Nephron progenitor cell (in vitro differentiated cells): ENCODE data around the gene RPS13.
"Not testable (repeated sequence)": the region's sequence is repeated elsewhere in the genome, so short reads cannot be mapped to it uniquely, and the experiment has no call there.

Experiments used
- DNase-seq: peaks from one replicate; pipeline ENCODE4 v3.0.0; 2021
- H3K27ac Mint-ChIP-seq: 2 replicates; pipeline ENCODE4 v1.8.0; 2021; ENCODE audit warnings: mild to moderate bottlenecking, moderate library complexity, mixed read lengths
- H3K27me3 Mint-ChIP-seq: 2 replicates; pipeline ENCODE4 v1.8.0; 2021; ENCODE audit warnings: mild to moderate bottlenecking, low read depth, mixed read lengths; ENCODE audit not compliant: poor library complexity
- H3K36me3 Mint-ChIP-seq: 2 replicates; pipeline ENCODE4 v1.8.0; 2021; ENCODE audit warnings: low read depth, mixed read lengths
- H3K4me1 Mint-ChIP-seq: 2 replicates; pipeline ENCODE4 v1.8.0; 2021; ENCODE audit warnings: mixed read lengths
- H3K4me3 Mint-ChIP-seq: 2 replicates; pipeline ENCODE4 v1.8.0; 2021; ENCODE audit warnings: mild to moderate bottlenecking, moderate library complexity, mixed read lengths
- H3K9me3 Mint-ChIP-seq: 2 replicates; pipeline ENCODE4 v1.8.0; 2021; ENCODE audit warnings: mild to moderate bottlenecking, moderate library complexity, mixed read lengths
- TF ChIP-seq, protein P1 (sequence below): fragments of 200-600 bp; sonication (generic); IDR thresholded peaks from 2 replicates; pipeline ENCODE4 v1.5.0; 2021; ENCODE audit warnings: antibody characterized with exemption

Gene RPS13

DNA sequence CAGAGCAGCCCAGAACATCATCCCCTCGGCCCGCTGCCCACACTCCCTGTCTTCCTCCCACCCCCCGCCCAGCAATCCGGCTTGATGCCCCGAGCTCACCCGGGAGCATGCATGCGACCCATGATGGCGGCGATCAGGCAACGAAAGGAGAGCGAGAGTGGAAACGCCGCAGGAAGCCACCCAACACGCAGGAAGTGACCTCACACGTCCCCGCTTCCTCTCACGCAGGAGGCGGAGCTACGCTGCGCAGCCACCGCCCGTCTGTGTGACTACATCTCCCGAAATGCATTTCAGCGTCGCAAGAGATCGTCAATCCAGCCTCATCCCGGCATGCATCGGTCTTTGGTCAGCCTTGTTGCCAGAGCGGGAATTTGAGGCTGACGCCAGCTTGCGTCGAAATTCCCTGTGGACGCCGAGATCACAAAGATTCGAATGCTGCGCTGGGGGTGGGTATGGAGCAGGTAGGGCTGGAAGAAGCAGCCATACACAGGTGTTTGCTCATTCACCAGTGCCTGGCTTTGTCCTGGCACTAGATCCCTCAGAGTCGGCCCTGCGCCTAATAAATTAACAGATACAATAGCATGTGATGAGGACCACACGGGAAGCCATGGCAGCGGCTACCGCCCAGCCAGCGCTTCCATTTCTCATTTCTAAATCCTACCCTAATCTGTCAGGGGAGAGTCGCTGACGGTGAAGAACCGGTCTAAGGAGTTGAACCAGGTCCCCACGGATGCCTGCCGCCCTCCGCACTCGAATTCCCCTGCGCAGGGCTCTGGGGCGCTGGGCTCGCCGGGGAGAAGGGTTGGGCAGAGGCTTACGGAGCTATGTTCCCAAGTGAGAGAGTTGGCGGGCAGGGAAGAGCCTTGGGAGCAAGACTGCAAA is at the start of gene RPS13:
TSS of gene RPS13 (minus strand) at position 148 of the 882 bp plus-strand sequence. CDS start at position 122, 26 bp downstream.
- H3K4me1 Mint-ChIP-seq = peaks cover 34% of the 10 kb centered on the region
- peak; percentile 92 for DNase-seq
- H3K27ac Mint-ChIP-seq = peak within 1 kb of the TSS; percentile 97
- H3K27me3 Mint-ChIP-seq = no peaks in the 10 kb centered on the region
- peaks cover 36% of the 10 kb centered on the region for H3K36me3 Mint-ChIP-seq
- TF ChIP-seq, protein P1, sequence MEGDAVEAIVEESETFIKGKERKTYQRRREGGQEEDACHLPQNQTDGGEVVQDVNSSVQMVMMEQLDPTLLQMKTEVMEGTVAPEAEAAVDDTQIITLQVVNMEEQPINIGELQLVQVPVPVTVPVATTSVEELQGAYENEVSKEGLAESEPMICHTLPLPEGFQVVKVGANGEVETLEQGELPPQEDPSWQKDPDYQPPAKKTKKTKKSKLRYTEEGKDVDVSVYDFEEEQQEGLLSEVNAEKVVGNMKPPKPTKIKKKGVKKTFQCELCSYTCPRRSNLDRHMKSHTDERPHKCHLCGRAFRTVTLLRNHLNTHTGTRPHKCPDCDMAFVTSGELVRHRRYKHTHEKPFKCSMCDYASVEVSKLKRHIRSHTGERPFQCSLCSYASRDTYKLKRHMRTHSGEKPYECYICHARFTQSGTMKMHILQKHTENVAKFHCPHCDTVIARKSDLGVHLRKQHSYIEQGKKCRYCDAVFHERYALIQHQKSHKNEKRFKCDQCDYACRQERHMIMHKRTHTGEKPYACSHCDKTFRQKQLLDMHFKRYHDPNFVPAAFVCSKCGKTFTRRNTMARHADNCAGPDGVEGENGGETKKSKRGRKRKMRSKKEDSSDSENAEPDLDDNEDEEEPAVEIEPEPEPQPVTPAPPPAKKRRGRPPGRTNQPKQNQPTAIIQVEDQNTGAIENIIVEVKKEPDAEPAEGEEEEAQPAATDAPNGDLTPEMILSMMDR = no peak
- H3K9me3 Mint-ChIP-seq = peaks cover 4% of the 10 kb centered on the region
- peak within 1 kb of the TSS; percentile 100 for H3K4me3 Mint-ChIP-seq

DNA sequence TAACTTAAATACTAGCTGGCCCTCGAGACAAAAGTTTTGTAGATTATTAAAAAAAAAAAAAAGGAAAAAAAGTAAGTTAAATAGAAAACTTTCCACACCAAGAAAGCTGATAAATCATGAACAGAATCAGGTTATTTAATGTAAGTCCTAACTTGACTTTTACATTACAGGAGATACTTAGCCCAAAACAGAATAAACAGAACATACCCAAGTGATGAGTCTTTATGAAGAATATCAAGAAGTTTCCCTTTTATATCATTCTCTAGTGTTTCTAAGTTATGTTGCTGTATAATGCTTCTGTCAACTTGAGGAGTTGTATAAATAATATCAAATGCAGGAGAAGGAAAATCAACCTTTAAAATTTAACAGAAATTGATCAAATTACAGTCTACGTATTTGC is 44.5 kb upstream of the RPS13 start:
- peaks cover 69% of the 10 kb centered on the region for H3K36me3 Mint-ChIP-seq
- no peak overlapping the region for H3K27ac Mint-ChIP-seq
- no peak for DNase-seq
- no peaks in the 10 kb centered on the region for H3K27me3 Mint-ChIP-seq
- TF ChIP-seq, protein P1 = no peak
- no peaks in the 10 kb centered on the region for H3K4me1 Mint-ChIP-seq
- no peaks in the 10 kb centered on the region for H3K9me3 Mint-ChIP-seq
- no peak overlapping the region for H3K4me3 Mint-ChIP-seq

DNA sequence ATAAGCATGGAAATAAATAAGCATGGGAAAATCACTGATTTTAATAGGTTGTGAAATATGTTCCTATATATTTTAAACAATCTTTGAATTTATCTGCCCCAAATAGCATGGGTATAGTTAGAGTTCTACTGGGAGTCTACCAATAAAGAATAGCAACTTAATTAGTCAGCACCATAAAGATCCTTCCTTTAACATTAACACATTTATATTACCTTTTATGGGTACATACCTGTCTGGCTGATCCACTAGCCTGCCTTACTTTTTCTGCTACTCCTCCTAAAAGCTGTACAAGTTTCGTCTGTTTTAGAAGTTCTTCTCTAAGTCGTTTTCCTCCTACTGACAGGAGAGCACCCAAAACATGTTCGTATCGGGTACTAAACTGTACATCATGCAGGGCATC is 39.8 kb upstream of the RPS13 start:
- DNase-seq = no peak
- Mint-ChIP-seq H3K4me3 (no peak overlapping the region), H3K27me3 (no peaks in the 10 kb centered on the region), H3K27ac (no peak overlapping the region), H3K36me3 (peaks cover 81% of the 10 kb centered on the region), H3K9me3 (no peaks in the 10 kb centered on the region), H3K4me1 (no peaks in the 10 kb centered on the region)
- TF ChIP-seq, protein P1 = no peak

DNA sequence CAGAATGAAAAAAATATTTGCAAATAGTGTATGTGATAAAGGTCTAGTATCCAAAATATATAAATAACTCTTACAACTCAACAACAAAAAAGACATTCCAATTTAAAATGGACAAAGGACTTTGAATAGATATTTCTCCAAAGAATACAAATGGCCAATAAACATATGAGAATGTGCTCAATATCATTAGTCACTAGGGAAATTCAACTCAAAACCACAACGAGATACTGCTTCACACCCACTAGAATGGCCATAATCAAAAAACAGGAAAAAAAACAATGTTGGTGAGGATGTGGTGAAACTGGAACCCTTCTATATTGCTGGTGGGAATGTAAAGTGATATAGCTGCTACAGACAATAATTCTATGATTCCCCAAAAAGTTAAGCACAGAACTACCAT is 38.6 kb upstream of the RPS13 start:
- Mint-ChIP-seq H3K4me3 (no peak overlapping the region), H3K9me3 (no peaks in the 10 kb centered on the region), H3K27ac (no peak overlapping the region), H3K27me3 (no peaks in the 10 kb centered on the region), H3K36me3 (peaks cover 74% of the 10 kb centered on the region), H3K4me1 (no peaks in the 10 kb centered on the region)
- no peak for DNase-seq
- TF ChIP-seq, protein P1 = no peak

DNA sequence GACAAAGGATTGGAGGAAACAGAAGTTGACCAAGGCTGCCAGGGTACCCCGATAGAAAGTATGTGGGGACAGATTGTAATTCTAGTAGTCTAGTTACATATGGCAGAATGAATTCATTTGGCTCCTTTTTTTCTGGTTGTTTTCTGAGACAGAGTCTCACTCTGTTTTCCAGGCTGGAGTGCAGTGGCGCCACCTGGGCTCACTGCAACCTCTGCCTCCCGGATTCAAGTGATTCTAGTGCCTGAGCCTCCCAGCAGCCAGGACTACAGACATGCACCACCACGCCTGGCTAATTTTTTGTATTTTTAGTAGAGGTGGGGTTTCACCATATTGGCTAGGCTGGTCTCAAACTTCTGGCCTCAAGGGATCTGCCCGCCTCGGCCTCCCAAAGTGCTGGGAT is 30.3 kb upstream of the RPS13 start:
- not testable (repeated sequence) for H3K9me3 Mint-ChIP-seq, H3K27me3 Mint-ChIP-seq, H3K4me3 Mint-ChIP-seq, H3K4me1 Mint-ChIP-seq, H3K27ac Mint-ChIP-seq
- peak; percentile 23 for DNase-seq
- peaks cover 59% of the 10 kb centered on the region for H3K36me3 Mint-ChIP-seq
- TF ChIP-seq, protein P1 = peak; percentile 29

DNA sequence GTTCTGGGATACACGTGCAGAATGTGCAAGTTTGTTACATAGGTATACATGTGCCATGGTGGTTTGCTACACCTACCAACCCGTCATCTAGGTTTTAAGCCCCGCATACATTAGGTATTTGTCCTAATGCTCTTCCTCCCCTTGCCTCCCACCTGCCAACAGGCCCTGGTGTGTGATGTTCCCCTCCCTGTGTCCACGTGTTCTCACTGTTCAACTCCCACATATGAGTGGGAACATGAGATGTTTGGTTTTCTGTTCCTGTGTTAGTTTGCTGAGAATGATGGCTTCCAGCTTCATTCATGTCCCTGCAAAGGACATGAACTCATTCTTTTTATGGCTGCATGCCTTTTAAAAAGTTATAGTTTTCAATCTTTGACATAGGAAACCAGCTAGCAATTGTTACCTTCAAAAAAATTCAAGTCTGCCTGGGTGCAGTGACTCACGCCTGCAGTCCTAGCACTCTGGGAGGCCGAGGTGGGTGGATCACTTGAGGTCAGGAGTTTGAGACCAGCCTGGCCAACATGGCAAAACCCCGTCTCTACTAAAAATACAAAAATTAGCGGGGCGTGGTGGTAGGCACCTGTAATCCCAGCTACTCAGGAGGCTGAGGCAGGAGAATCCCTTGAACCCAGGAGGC is 28.1 kb upstream of the RPS13 start:
- not testable (repeated sequence) for H3K9me3 Mint-ChIP-seq, H3K27ac Mint-ChIP-seq, DNase-seq, H3K27me3 Mint-ChIP-seq, H3K4me1 Mint-ChIP-seq, H3K4me3 Mint-ChIP-seq
- H3K36me3 Mint-ChIP-seq = peaks cover 70% of the 10 kb centered on the region
